ENCODE data around the gene HLA-G. TPM values are rescaled to one million over a fixed set of nuclear protein-coding genes. Genes with fewer than 3 reads are reported as not detected.

The HLA-G gene
- total RNA-seq, 4 donors from 2014 or later: 0.80 to 1.1 TPM; not detected in 2

Other genes starting within 250 kb of the HLA-G start
- not detected for gene OR2H2, start 242.7 kb upstream of the HLA-G start, total RNA-seq
- gene GABBR1, start 194.6 kb upstream of the HLA-G start, total RNA-seq: 10 to 100 TPM; 16.4 to 78.1 (median 31.1) TPM
- gene MOG, start 170.7 kb upstream of the HLA-G start, total RNA-seq: not detected
- under 1 TPM in 1 of 4 donors, not detected in 3; 0.76 TPM for gene ZFP57, start 146.7 kb upstream of the HLA-G start, total RNA-seq
- gene HLA-F, start 104.4 kb upstream of the HLA-G start, total RNA-seq: 100 to 1,000 TPM in 1 of 4 donors, 10 to 100 TPM in 3; 25.6 to 162 (median 62.2) TPM
- 100 to 1,000 TPM; 455 to 546 (median 499) TPM for gene HLA-A, start 114.7 kb downstream of the HLA-G start, total RNA-seq
- 10 to 100 TPM; 16.7 to 23.9 (median 21.6) TPM for gene POLR1H, start 233.4 kb downstream of the HLA-G start, total RNA-seq
- gene PPP1R11, start 239.4 kb downstream of the HLA-G start, total RNA-seq: 10 to 100 TPM; 35.2 to 54.4 (median 44.2) TPM
- 10 to 100 TPM; 29.1 to 73.1 (median 44.6) TPM for gene RNF39, start 247.9 kb downstream of the HLA-G start, total RNA-seq